ENCODE measurements around the gene POM121L2. TPM values are rescaled to one million over a fixed set of nuclear protein-coding genes. Genes with fewer than 3 reads are reported as not detected.

The POM121L2 gene
- total and polyA plus RNA-seq, 9 of the 15 experiments (the other 6 are each of a cell fraction or from before 2014, with no cell fraction given): 0.23 to 0.45 TPM; not detected in 7

- TF ChIP-seq CUX1 (CRISPR knock-in tag; IDR thresholded peaks at IDR 0.05): no peak
- no peak for TF ChIP-seq LCOR (CRISPR knock-in tag; IDR thresholded peaks at IDR 0.05)
- no peak for TF ChIP-seq ZNF280A (IDR thresholded peaks at IDR 0.05; ENCODE audit: low read depth, partially characterized antibody)
- peak; percentile 38 for TF ChIP-seq PKNOX1 (IDR thresholded peaks at IDR 0.05)
- peak; percentile 27; the same call in 1 of the 2 replicates for TF ChIP-seq SMARCA5 (IDR thresholded peaks at IDR 0.05)
These were observed 17.7 kb downstream of the POM121L2 start (continued) for GRCh38 chr6:27294409-27294808.
